Chondrocyte (in vitro differentiated cells): ENCODE results near the gene RGS17. TPM values are rescaled to one million over a fixed set of nuclear protein-coding genes. Genes with fewer than 3 reads are reported as not detected.

ENCODE experiments used
- DNase-seq: peaks from one replicate; pipeline ENCODE4 v3.0.0; 2021; ENCODE audit warnings: mixed read lengths, low spot score
- H3K27ac Mint-ChIP-seq: one replicate; pipeline ENCODE4 v1.8.0; 2021; ENCODE audit warnings: mild to moderate bottlenecking, moderate library complexity, mixed read lengths; ENCODE audit not compliant: unreplicated experiment
- H3K27me3 Mint-ChIP-seq: 2 replicates; pipeline ENCODE4 v1.8.0; 2021; ENCODE audit warnings: low read depth, mixed read lengths
- H3K36me3 Mint-ChIP-seq: 2 replicates; pipeline ENCODE4 v1.8.0; 2021; ENCODE audit warnings: low read depth, mixed read lengths
- H3K4me1 Mint-ChIP-seq: 2 replicates; pipeline ENCODE4 v1.8.0; 2021; ENCODE audit warnings: low read depth, mild to moderate bottlenecking, mixed read lengths
- H3K4me3 Mint-ChIP-seq: one replicate; pipeline ENCODE4 v1.8.0; 2021; ENCODE audit warnings: mild to moderate bottlenecking, moderate library complexity, mixed read lengths; ENCODE audit not compliant: unreplicated experiment
- H3K9me3 Mint-ChIP-seq: 2 replicates; pipeline ENCODE4 v1.8.0; 2021; ENCODE audit warnings: low read depth, mixed read lengths
- CTCF ChIP-seq: fragments of 200-600 bp; sonication (generic); IDR thresholded peaks from 2 replicates; pipeline ENCODE4 v1.5.0; 2021; ENCODE audit warnings: antibody characterized with exemption, mild to moderate bottlenecking, moderate library complexity
- total RNA-seq: library from RNA; stranded (reverse); gene quantifications from 3 replicates; pipeline ENCODE4 v1.2.1, GENCODE V29; 2021

The RGS17 gene
- total RNA-seq, 1 donor from 2014 or later = 1.5 TPM

DNA sequence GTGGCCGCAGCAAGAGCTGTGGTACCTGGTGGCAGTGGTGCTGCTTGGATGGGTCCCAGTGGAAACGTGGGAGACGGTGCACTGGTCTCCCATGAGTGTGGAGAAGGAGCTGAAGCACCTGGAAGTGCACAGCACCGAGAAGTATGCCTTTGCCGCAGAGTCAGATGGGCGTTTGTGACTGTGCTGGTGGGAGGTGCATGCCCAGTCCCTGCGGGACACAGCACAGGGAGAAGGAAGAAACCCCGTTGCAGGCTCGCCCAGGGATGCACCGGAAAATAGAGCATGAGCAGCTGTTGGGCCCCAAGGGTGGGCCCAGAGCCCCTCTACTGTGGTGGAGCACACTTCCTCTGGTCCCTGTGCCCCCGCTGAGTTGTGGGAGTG, 19.3 kb upstream of the RGS17 start:
- peaks cover 16% of the 10 kb centered on the region for H3K9me3 Mint-ChIP-seq
- H3K27me3 Mint-ChIP-seq = peaks cover 11% of the 10 kb centered on the region
- H3K27ac Mint-ChIP-seq = no peak overlapping the region
- H3K4me3 Mint-ChIP-seq = no peak overlapping the region
- TF ChIP-seq CTCF = no peak
- DNase-seq = no peak
- peaks cover 3% of the 10 kb centered on the region for H3K36me3 Mint-ChIP-seq
- peaks cover 3% of the 10 kb centered on the region for H3K4me1 Mint-ChIP-seq

DNA sequence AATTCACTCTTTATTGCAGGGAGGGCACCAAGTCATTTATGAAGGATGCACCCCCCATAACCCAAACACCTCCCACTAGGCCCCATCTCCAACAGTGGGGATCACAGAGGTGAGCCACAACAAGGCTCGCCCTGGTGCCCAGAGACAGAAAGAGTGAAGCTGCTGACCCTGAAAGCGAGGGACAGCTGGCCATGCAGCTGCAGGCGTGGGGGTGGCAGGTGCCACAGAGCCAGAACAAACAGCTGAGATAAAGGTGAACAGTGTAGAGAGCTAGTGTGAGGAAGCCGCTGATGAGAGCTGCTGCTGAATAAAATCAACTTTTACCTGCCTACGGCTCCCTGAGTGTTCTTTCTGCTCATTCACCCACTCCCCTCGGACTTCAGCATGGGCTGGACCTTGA, 18.8 kb upstream of the RGS17 start:
- peaks cover 16% of the 10 kb centered on the region for H3K9me3 Mint-ChIP-seq
- H3K4me1 Mint-ChIP-seq = peaks cover 3% of the 10 kb centered on the region
- no peak overlapping the region for H3K4me3 Mint-ChIP-seq
- TF ChIP-seq CTCF = no peak
- H3K36me3 Mint-ChIP-seq = peaks cover 3% of the 10 kb centered on the region
- peaks cover 11% of the 10 kb centered on the region for H3K27me3 Mint-ChIP-seq
- DNase-seq = no peak
- no peak overlapping the region for H3K27ac Mint-ChIP-seq

GRCh38 chr6:153146413-153146812, 15.3 kb upstream of the RGS17 start:
- Mint-ChIP-seq H3K27ac (no peak overlapping the region), H3K27me3 (peaks cover 12% of the 10 kb centered on the region), H3K9me3 (peaks cover 5% of the 10 kb centered on the region), H3K36me3 (no peaks in the 10 kb centered on the region), H3K4me1 (no peaks in the 10 kb centered on the region), H3K4me3 (no peak overlapping the region)
- TF ChIP-seq CTCF = no peak
- no peak for DNase-seq

DNA sequence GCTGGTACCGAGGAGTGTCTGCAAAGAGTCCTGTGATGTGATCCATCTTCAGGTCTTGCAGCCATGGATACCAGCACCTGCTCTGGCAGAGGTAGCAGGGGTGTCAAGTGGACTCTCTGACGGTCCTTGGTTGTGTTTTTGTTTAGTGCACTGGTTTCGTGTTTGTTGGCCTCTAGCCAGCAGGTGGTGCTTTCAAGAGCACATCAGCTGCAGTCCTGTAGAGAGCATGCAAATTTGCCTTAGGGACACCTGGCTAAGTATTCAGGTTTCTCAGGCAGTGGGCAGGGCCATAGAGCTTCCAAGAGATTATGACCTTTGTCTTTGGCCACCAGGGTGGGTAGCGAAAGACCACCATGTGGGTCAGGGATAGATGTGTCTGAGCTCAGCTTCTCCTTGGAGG, 14.5 kb upstream of the RGS17 start:
- Mint-ChIP-seq H3K4me3 (no peak overlapping the region), H3K4me1 (no peaks in the 10 kb centered on the region), H3K27ac (no peak overlapping the region), H3K36me3 (no peaks in the 10 kb centered on the region), H3K27me3 (peaks cover 12% of the 10 kb centered on the region), H3K9me3 (peaks cover 5% of the 10 kb centered on the region)
- no peak for TF ChIP-seq CTCF
- DNase-seq = no peak

DNA sequence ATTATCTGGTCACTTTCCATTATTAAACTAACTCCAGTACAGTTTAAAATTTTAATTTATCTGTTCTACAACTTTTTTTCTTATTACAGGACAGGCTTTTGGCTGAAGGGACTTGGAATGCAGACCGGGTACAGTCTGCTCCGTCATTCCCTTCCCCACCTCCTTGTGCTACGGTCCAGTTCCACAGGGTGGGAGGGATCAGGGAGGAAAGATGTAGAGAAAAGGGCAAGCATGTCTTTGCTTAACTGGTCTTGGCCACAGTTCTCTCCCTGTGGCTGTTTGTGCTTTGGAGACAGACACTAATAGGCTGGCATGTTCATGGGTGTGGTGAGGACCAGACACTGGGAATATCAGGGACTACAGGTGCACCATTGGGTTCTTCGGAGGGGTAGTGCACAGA, 12.1 kb upstream of the RGS17 start:
- Mint-ChIP-seq H3K4me3 (no peak overlapping the region), H3K27ac (no peak overlapping the region), H3K9me3 (no peaks in the 10 kb centered on the region), H3K27me3 (peaks cover 7% of the 10 kb centered on the region), H3K4me1 (no peaks in the 10 kb centered on the region), H3K36me3 (no peaks in the 10 kb centered on the region)
- TF ChIP-seq CTCF = no peak
- DNase-seq = no peak
